CD4-positive, alpha-beta T cell treated with Interleukin-10 for 1 hour (primary cell): ENCODE measurements around the gene MED22.
"Not testable (repeated sequence)": the region's sequence is repeated elsewhere in the genome, so short reads cannot be mapped to it uniquely, and the experiment has no call there.

Experiments used
- DNase-seq: peaks from one replicate; pipeline ENCODE4 v3.0.0-alpha.2; 2020

Gene MED22

DNA sequence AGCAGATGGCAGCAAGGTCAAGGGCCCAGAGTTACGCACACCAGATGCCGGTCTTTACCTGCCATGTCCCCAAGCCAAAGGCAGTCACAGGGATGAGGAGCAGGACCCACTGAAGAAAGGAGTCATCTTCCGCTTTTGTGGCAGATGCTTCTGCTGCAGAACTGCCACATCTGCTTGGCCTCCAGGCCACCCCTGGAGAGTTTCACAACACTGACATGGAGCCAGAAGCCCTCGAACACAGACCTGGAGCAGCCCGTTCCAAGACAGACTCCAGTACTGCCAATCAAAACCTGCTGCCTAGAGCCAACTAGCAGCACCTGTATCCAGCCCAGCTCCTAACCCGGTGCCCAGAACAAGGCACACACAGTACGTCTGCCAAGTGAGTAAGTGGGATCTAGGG lies 6.8 kb upstream of the MED22 start:
- DNase-seq, result no peak

DNA sequence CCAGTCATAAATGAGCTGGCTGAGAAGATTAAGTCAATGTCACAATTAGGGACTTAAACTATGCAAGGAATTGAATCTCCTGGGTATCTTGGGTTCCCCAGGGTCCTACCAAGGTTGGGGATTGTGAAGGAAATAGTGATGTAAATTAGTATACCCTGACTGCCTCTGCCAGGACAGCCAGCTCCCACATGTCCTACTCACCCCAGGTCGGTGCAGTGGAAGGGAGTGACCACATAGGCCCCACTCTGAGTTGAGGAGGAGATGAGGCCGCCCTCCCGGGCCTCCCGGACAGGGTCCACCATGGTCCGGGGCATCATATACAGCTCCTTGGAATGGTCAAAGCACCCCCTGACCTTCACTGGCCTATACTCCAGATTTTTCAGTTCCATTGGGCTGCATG lies 5.6 kb upstream of the MED22 start:
- DNase-seq, result no peak

DNA sequence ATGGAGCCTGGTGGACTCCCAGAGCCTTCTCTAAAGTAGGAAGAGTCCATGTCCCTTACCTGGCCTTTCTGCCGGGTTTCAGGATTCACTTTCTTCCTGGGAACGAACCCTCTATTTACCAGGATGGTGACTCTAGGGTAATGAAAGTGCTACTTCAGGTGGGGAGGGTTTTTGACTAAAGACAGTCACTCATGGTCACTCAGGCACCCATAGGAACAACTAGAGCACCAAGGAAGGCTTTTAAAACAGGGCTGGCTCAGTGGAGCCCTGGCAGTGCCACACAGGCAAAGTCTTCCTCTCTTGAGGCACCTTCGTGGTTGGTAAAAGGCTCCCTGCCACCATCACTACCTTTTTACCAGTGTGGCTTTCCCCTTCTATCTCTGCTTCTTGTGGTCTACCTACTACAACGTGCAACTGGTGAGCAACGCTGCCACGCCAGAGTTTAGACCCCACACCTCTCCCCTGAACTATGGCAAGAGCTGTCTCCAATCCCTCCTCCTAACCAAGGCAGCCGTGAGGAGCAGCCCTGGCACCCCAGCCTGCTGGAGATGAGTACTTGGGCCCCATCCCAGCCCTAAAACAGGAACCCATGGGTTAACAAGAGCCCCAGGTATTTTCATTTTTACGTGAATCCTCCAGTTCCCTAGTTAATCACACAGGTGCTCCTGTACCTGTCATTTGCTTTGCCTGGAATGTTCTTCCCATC lies 4.9 kb upstream of the MED22 start:
- DNase-seq, result no peak

DNA sequence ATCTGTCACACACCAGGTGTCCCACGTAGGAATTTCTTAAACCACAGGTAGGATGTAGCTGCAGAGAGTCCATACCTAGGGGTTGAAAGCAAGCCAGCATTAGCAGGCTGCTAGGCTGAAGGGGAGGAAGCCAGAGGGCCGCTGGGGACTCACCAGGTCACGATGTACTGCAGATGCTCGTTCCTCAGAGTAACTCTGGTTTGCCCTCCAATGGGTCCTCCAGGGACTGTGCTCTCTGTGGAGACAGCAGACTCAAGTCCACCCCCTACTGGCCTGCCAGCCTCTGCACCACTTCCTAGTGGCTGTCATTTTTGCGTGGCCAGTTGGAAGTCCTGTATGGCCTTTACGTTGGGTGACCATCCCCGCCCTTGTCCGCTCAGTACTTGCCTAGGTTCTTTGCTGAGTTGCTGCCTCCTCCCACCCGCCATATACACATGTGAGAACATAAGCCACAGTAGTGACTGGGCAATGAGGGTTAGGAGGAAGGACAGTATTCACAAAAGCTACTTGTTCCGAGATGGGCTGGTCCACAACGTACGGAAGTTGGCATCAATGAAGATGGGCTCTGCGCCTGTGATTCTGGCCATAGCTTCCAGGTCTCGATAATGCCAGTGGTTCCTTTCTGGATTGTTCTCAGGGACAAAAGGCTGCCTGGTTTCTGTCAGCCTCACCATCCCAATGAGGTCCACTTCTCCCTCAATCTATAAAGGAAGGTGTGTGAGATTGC lies 4.1 kb upstream of the MED22 start:
- DNase-seq, result peak; percentile 39

DNA sequence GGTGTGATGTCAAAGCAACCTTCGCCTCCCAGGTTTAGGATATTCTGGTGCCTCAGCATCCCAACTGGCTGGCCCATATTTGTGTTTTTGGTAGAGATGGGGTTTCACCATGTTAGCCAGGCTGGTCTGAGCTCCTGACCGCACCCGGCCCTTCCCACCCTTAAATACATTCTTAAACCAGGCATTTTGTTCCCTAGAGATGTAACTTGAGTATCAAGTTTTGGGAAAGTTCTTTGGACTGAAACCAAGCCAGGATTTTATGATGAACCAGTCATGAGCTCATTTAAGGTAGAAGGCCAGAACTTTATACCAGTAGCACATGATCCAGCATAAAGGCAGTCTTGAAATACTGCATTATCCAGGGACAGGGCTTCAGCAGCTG lies 3.6 kb upstream of the MED22 start:
- no peak for DNase-seq

DNA sequence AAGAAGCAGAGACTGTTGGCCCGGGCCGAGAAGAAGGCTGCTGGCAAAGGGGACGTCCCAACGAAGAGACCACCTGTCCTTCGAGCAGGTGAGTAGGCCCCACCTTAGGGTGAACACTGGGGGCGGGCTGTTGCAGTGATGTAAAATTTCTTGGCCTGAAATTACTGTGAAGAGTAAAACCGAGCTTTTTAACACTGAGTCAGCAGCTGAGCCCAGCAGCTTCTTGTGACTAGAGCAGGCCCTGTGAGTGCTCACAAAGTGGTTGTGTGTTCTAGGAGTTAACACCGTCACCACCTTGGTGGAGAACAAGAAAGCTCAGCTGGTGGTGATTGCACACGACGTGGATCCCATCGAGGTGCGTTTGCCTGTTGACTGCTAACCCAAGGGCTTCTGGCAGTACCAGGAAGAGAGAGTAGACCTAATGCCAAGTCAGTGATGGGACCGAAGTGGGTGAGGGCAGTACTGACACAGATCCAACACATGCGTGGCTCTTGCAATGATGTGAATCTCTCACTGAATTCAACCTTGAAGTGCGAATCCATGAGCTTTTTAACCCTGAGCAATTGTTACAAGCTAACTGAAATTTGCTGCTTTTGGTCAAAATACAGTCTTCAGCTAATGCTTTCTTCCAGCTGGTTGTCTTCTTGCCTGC lies 2.2 kb upstream of the MED22 start:
- DNase-seq, result no peak

DNA sequence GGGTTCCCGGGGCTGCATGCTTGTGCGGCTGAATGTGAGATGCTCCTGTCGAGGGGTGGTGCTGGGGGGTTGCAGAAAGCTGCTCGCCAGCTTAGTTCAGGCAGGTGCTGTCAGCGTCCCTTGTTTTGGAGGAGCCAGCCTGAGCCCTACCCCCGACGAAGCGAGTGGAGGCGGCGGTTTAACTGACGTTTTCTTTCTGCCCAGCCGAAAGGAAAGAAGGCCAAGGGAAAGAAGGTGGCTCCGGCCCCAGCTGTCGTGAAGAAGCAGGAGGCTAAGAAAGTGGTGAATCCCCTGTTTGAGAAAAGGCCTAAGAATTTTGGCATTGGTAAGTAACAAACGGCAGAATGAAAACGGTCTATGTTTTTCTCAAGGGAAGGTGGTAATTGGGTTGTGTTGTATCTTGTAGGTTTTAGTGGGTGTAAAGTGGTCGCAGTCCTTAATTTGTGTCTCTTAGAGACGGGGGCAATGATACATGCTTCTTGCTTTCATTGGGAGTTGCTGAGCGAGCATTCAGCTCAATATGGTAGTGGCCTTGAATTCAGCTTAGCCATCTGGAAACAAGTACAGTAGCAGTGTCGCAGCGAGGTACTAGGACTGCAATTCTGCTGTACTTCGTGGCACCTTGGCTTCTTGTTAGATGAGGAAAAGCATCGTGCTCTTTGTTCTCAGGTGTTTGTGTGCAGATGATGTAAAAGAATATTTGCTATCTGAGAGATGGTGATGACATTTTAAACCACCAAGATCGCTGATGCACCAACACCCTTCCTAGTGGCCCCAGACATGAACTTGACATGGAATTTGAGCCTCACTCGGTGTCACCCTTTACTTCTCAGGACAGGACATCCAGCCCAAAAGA lies 1.0 kb upstream of the MED22 start:
- DNase-seq, result no peak

DNA sequence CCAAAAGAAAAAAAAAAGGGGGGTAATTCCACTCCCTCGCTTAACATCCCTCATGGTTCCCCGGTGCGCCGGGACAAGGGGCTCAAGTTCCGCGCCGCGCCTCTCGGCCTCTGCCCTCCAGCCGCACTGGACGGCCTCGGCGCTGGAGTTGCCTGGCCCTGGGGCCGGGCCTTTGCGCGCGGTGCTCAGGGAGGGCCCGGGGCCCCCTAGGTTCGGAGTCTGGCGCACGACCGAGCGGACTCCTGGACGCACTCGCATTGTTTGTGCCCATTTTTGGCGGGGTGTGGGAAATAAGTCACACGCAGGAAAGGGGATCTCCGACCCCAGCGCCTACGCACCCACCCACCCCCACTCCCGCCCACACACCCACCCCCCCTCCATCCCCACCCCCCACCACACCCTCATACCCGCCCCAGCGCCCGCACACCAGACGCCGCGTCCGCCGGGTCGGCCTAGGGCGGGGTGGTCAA lies 381 bp downstream of the MED22 start:
- peak; percentile 67 for DNase-seq

DNA sequence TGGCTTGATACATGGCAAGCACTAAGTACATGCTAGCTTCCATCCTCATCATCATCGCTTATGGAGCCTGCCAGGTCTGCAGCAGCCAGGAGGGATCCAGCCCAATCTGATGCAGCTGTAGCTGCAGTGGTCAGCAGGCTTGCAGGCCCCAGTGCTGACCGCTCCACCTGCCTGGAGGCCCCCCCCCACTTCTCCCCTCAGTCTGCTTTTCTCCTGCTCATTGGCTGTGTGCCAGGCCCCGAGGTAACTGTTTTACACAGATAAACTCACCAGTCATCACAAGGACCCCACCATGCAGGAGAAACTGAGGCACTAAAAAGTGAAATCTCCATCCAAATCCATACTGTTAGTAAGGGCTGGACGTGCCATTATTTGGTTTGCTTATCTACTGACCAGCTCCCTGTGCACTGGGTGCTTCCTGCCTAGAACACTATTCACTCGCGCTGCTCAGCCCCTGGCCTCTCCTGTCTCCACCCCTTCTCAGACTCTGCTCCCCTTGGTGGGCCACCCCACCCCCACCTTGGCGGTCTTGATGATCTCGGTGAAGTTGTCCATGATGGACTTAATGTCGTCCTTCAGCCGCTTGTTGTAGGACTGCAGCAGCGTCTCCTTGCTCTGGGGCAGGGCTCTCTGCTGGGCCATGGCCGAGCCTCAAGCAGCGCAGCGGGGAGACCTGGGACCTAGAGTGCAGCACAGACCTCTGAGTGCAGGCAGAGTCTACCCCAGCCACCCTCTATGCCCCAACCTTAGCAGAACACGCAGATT lies 1.7 kb downstream of the MED22 start:
- DNase-seq, result no peak

DNA sequence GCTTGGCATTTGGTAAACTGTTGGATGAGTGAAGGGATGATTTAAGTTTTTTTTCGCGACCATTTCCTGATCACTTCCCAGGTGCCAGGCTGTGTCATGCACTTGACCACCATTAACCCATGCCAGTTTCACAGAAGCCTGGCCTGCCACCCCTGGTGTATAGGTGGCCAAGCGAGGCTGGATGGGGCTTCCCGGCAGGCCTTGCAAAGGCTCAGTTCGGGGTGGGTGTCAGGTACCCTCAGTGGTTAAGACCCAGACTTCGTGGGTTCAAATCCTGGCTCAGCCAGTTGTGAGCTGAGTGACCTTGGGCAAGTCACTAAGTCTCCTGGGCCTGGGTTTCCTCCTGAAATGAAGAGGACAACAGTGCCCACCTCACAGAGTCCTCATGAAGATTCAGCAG lies 2.3 kb downstream of the MED22 start:
- no peak for DNase-seq

DNA sequence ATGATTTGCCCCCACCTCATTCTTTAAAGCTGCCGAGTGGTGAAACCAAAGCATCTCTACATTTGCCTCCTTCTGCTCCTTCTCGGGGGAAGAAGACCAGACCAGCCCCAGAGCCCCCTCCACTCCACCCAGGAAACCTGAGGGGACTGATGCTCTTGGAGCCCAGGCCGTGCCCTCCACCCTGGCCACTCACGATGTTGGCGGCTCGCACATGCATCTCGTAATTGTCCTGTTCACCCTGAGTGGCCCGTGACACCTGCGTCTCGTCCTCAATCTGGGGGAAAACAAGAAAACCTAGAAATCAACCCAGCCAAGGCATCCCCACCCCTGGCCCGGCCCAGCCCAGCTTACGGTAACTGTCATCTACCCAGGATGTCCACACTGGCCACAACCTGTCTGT lies 3.0 kb downstream of the MED22 start:
- DNase-seq, result no peak

DNA sequence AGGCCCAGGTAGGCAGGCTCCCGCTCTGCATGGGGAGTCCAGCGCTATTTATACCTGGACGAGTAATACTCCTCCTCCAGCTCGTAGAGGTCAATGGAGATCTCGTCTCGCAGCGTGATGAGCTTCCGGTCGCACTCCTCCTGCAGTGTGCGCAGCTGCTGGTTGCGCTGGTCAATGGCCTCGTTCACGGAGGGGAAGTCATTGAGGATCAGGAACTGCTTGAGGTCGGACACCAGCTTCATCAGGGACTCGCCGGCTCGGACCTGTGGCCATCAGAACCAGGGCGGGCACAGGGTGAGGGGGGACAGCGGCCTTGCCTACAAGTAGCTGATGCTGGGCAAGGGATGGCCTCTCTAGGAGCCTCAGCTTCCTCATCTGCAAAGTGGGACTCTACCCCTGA lies 3.9 kb downstream of the MED22 start:
- DNase-seq, result no peak

DNA sequence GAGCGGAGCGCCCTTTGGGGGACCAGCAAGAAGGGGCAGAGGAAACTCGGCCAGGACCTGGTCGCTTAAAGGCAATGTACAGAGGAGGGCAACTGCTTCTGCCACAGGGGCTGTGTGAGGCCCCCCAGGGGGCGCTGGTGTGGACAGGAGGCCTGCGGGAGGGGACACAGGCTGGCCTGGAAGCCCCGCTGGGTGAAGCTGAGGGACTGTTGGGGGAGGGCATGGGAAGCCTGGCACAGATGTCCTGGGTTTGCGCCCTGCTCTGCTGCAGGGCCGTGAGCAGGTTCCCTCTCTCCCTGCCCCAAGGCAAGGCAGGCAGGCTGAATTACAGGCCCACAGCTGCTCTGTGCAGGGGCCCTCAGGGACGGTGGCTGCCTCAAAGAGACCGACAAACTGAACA lies 5.4 kb downstream of the MED22 start:
- no peak for DNase-seq

DNA sequence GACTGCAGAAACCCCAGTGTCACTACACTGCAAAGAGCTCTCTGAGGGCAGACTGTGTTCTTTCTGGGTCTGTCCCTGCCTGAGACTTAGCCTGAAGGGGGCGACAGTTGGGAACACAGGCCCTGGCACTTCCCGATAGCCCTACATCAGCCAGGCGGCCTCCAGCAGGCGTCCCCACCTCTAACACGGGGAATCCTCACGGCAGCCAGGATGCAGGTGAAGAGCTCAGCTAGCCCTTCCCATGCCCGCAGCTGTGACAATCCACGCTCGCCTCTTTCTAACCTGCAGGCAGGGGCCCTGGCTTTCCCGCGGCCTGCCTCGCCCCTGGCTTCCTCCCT lies 5.9 kb downstream of the MED22 start:
- no peak for DNase-seq

DNA sequence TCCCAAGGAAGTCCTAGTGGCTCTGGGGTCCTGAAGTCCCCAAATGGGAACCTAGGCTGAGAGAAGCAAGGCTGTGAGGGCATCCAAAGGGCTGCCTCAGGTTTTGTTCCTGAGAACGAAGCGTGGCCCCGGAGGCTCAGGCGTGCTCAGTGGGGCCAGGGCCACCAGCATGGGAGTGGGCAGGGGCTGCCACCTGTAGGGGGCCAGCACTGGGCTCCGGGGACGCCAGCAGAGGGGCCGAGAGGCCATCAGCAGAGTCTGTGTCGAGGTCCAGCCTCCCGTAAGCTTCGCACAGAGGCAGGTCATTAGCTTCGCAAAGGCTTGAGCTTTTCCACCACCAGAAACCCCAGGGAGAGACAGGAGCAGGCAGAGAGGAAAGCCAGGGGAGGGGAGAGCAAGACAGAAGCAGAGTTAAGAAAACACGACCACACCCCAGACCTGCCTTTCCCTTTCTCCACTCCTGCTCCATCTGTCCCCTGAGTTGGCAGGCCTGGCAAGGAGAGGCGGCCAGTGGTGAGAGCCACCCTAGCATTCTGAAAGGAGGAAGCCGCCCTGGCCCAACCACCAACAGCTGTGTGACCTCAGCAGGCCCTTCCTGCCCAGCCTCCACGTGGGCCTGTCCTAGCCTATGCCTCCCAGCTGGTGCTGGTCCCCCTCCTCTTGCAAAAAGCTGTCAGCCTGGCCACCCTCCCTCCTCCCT lies 6.4 kb downstream of the MED22 start:
- DNase-seq, result no peak

DNA sequence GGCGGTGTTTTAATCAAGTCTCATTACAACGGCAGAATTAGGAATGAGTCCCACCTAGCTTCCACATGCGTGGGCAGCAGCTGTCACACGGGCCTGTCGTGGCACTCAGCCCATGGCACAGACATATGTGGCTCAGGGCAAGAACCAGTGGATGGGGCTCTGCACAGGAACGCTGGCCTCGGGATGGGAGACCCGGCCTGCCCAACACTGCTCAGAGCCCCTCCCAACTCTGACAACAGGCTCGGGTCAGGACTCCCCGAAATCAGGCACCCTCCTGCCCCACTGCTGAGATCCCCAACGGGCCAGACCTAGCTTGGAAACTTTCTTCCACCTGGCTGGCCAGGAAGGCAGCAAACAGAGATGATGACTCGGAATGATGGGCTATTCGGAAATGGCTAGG lies 7.0 kb downstream of the MED22 start:
- DNase-seq, result no peak

DNA sequence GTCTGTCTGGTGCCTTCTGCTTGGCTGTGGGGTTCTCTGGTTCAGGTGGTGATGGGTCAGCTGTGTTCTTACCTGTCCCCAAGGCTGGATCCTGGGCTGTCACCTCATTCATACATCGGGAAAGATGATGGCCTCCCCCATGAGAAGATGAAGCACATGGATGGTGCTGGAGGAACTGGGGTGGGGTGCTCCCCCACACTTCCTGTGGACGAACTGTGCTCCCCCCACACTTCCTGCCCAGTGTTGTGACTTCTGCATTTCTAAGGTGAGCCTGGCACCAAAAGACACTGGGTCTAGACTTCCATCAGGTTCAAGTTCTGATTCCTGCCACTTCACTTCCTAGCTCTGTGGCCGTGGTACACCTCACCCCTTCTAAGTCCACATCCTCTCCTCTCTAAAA lies 7.7 kb downstream of the MED22 start:
- no peak for DNase-seq

DNA sequence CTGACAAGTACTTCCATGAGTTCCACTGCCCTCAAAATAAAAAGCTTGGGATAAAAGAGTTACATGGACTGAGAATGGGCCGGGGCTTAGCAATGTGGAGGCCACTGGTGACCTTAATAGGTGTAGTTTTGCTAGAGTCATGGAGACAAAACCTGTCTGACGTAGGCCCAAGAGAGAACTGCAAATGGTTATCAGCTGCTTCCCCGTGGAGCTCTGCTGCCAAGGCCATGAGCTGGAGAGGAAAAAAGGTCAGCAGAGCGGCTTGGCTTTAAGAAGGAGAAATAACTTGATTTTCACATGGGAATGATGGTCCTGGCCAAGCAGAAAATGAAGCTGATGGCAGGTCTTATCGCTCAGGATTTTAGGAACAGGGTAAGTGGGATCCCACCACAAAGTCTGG lies 8.3 kb downstream of the MED22 start:
- no peak for DNase-seq

DNA sequence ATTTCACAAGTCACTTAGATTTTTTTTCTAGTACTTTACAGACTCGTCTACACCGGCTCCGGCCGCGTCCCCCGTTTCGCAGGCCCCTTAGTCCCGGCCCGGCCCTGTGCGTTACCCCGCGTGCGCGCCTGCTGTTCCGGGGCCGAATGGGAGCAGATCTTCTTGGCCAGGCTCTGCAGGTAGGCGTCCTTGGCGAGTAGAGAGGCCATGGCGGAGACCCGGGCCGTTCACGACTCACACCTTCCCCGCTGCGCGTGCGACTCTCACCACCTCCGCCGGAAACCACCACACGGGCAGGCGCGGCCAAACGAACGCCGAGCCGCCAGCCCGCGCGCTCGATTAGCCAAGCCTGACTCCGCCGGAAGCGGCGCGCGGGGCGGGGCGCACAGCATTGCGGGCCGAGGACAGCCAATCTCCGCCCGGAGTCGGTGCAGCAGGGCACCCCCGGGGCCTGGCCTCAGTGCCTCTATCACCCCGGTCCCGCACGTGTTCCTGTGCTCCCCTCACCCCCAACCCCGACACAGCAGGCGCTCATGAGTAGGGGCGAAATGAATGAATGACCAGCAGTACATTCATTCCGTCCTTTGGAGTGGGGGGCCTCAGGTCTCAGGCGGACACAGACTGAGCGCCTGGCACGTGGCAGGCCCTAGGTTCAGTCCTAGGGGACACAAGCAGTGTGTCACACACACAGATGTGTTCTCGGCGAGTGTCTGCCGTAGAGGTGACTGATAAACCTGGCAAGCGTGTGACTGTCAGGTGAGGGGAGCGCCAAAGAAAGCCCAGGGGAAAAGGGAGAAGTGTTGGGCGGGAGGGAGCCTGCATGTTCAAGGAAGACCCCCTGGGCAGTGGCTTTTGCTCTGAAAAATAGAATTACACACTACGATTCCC lies 11.8 kb downstream of the MED22 start, which contains the start of gene SURF6:
Gene SURF6, minus strand, starts transcription at position 265 of the 888 bp plus-strand sequence. Its CDS starts 56 bp downstream, at position 209.
- peak; percentile 94 for DNase-seq

DNA sequence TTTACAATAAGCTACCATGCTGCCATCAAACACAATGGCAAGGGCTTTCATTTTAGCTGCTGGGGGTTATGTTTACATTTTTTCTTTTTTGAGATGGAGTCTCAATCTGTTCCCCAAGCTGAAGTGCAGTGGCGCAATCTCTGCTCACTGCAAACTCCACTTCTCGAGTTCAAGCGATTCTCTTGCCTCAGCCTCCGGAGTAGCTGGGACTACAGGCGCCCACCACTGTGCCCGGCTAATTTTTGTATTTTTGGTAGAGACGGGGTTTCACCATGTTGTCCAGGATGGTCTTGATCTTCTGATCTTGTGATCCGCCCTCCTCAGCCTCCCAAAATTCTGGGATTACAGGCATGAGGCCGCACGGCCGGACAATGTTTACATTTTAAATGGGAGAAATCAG lies 13.0 kb downstream of the MED22 start:
- DNase-seq, result not testable (repeated sequence)

DNA sequence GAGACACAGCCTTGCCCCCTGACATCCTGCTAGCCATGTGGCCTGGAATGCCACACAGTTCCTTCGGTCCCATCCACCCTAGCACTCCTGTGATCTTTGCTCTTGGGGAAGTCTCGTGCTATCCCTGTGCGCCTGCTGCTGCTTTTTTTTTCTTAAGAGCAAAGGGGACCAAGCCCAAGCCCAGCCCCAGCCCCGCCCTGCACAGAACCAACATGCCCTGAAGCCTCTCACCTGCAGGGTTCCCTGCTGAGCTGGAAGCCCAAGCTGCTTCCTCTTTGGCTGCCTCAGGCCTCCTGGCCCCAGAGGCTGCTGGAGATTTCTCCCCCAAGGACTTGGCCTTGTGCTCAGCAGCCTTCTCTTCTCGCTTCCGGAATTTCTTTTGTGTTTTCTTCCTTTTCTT lies 13.8 kb downstream of the MED22 start:
- DNase-seq, result no peak
